IMR-90 (cell line): ENCODE data around the gene CRACDL.

Experiments
- BHLHE40 ChIP-seq: fragments of 150-350 bp; IDR thresholded peaks from 2 replicates; pipeline ENCODE4 v1.6.1; 2016; ENCODE audit warnings: mild to moderate bottlenecking, low read depth, low read length
- MAZ ChIP-seq: IDR thresholded peaks from 2 replicates; pipeline ENCODE4 v1.6.1; 2012; ENCODE audit warnings: low read depth, mild to moderate bottlenecking, low read length, improper control_type of control experiment, moderate library complexity, borderline replicate concordance
- MXI1 ChIP-seq: IDR thresholded peaks from 2 replicates; pipeline ENCODE4 v1.6.1; 2012; ENCODE audit warnings: low read depth, mild to moderate bottlenecking, low read length, moderate library complexity, borderline replicate concordance
- POLR2A ChIP-seq: IDR thresholded peaks from 2 replicates; pipeline ENCODE4 v1.6.1; 2012; ENCODE audit warnings: mild to moderate bottlenecking, low read depth, low read length
- RCOR1 ChIP-seq: IDR thresholded peaks from 2 replicates; pipeline ENCODE4 v1.6.1; 2012; ENCODE audit warnings: mild to moderate bottlenecking, low read length, improper control_type of control experiment; ENCODE audit not compliant: insufficient replicate concordance
- SMC3 ChIP-seq: fragments of 150-350 bp; IDR thresholded peaks from 2 replicates; pipeline ENCODE4 v1.6.1; 2016; ENCODE audit warnings: low read depth, mild to moderate bottlenecking, antibody characterized with exemption, low read length, moderate library complexity
- TF ChIP-seq, protein P1 (sequence below): conservative IDR thresholded peaks from 2 replicates; pipeline ENCODE4 v1.5.1; 2012; ENCODE audit warnings: mild to moderate bottlenecking, low read depth, low read length, improper control_type of control experiment
- TF ChIP-seq, protein P2 (sequence below): fragments of 150-350 bp; IDR thresholded peaks from 2 replicates; pipeline ENCODE4 v1.6.1; 2016; ENCODE audit warnings: low read depth, mild to moderate bottlenecking, low read length, moderate library complexity, borderline replicate concordance

DNA sequence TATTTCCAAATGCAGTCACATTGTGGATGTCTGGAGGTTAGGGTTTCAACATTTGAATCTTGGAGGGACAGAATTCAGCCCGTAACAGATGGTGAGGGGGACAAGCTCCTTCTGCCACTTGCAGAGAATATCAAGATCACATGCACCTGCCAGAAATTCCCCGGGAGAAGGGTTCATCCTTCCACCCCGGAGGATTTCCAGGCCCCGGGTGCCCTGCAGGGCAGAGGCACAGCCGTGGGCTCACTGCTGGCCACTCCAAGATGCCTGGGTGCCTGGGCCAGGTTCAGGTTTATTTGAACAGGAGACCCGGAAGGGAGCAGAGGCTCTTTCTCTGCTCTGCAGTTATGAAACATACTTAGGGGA, 166.9 kb downstream of the CRACDL start:
- TF ChIP-seq, protein P1, sequence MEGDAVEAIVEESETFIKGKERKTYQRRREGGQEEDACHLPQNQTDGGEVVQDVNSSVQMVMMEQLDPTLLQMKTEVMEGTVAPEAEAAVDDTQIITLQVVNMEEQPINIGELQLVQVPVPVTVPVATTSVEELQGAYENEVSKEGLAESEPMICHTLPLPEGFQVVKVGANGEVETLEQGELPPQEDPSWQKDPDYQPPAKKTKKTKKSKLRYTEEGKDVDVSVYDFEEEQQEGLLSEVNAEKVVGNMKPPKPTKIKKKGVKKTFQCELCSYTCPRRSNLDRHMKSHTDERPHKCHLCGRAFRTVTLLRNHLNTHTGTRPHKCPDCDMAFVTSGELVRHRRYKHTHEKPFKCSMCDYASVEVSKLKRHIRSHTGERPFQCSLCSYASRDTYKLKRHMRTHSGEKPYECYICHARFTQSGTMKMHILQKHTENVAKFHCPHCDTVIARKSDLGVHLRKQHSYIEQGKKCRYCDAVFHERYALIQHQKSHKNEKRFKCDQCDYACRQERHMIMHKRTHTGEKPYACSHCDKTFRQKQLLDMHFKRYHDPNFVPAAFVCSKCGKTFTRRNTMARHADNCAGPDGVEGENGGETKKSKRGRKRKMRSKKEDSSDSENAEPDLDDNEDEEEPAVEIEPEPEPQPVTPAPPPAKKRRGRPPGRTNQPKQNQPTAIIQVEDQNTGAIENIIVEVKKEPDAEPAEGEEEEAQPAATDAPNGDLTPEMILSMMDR, result no peak
- no peak for TF ChIP-seq POLR2A
- TF ChIP-seq MAZ, result no peak
- TF ChIP-seq RCOR1, result no peak
- no peak for TF ChIP-seq MXI1
- TF ChIP-seq SMC3, result no peak
- no peak for TF ChIP-seq BHLHE40
- TF ChIP-seq, protein P2, sequence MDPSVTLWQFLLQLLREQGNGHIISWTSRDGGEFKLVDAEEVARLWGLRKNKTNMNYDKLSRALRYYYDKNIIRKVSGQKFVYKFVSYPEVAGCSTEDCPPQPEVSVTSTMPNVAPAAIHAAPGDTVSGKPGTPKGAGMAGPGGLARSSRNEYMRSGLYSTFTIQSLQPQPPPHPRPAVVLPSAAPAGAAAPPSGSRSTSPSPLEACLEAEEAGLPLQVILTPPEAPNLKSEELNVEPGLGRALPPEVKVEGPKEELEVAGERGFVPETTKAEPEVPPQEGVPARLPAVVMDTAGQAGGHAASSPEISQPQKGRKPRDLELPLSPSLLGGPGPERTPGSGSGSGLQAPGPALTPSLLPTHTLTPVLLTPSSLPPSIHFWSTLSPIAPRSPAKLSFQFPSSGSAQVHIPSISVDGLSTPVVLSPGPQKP, result no peak
